Lung (tissue), 16 donors: ENCODE data around the gene SCGB1C2. TPM values are rescaled to one million over a fixed set of nuclear protein-coding genes. Genes with fewer than 3 reads are reported as not detected.
"Not testable (repeated sequence)": the region's sequence is repeated elsewhere in the genome, so short reads cannot be mapped to it uniquely, and the experiment has no call there.

Experiments used
- ATAC-seq: fragments of 200-7000 bp; cut with Tn5 transposase; one replicate; pipeline ENCODE4 v1.9.1; 2020; ENCODE audit warnings: moderate number of reproducible peaks; ENCODE audit not compliant: insufficient read depth, low FRiP score
- DNase-seq, 3 donors: peaks; one replicate each; pipeline ENCODE4 v3.0.0-alpha.2; 2013 to 2017
- H3K27ac ChIP-seq, 2 donors: one replicate each; pipeline ENCODE4 v1.5.1; 2013; ENCODE audit warnings: mild to moderate bottlenecking in 2 of 2, moderate library complexity in 2 of 2, control low read depth in 1 of 2, inconsistent platforms in 1 of 2, low read depth in 1 of 2, low read length in 1 of 2
- H3K27me3 ChIP-seq, 3 donors: one replicate each; pipeline ENCODE4 v1.5.1; 2013; ENCODE audit warnings: low read length in 2 of 3; ENCODE audit not compliant: control insufficient read depth in 3 of 3, insufficient read depth in 3 of 3
- H3K36me3 ChIP-seq, 4 donors: one replicate each; pipeline ENCODE4 v1.5.1; 2013; ENCODE audit warnings: low read length in 4 of 4, mild to moderate bottlenecking in 1 of 4, moderate library complexity in 1 of 4; ENCODE audit not compliant: control insufficient read depth in 4 of 4, insufficient read depth in 4 of 4
- H3K4me1 ChIP-seq, 5 donors: one replicate each; pipeline ENCODE4 v1.5.1; 2013; ENCODE audit warnings: low read length in 5 of 5, mild to moderate bottlenecking in 2 of 5, moderate library complexity in 1 of 5; ENCODE audit not compliant: control insufficient read depth in 5 of 5, insufficient read depth in 5 of 5
- H3K4me3 ChIP-seq: one replicate; pipeline ENCODE4 v1.5.1; 2013; ENCODE audit warnings: mild to moderate bottlenecking, control low read depth, moderate library complexity
- H3K9ac ChIP-seq, 2 donors: one replicate each; pipeline ENCODE4 v1.5.1; 2013; ENCODE audit warnings: low read length in 2 of 2, control low read depth in 1 of 2; ENCODE audit not compliant: insufficient read depth in 1 of 2
- H3K9me3 ChIP-seq, 4 donors: one replicate each; pipeline ENCODE4 v1.5.1; 2013; ENCODE audit warnings: low read length in 3 of 4, mild to moderate bottlenecking in 1 of 4, moderate library complexity in 1 of 4; ENCODE audit not compliant: control insufficient read depth in 4 of 4, insufficient read depth in 3 of 4
- WGBS, 2 donors: extraction: QIAGEN DNeasy Blood & Tissue Kit; methylation state at CpG; one replicate each; pipeline ENCODE4 v1.1.7; 2013; 5-methylcytosine and 5-hydroxymethylcytosine counted together
- long read RNA-seq, 5 donors: transcript quantifications; one replicate each; lab custom pipeline, GENCODE V29; 2026
- polyA plus RNA-seq, 2 donors: library from polyadenylated mRNA; stranded (reverse); fragments of 200-250 nt; gene quantifications; one replicate each; pipeline ENCODE4 v1.2.1, GENCODE V29; 2013
- total RNA-seq, 2 donors: library from RNA; depleted of rRNA in 1 of 2; stranded (reverse); fragments of >200 nt in 1 of 2; gene quantifications; one replicate each; pipeline ENCODE4 v1.2.1, GENCODE V29; 2014 to 2021
- TF ChIP-seq, protein P1 (sequence below): IDR thresholded peaks from 2 replicates; pipeline ENCODE4 v1.5.1; 2012; ENCODE audit warnings: mild to moderate bottlenecking; ENCODE audit errors: control extremely low read depth, extremely low read depth
- donor health status: control.
- donor health status: control.
- donor health status: Bipolar disorder and iron deficiency.
- donor health status: healthy.
- donor health status: DM: yes; HTN: yes; CAD: no.

The SCGB1C2 gene
- total RNA-seq (not detected), polyA plus RNA-seq (not detected)
- long read RNA-seq, donor 1, result 0 reads
- long read RNA-seq, donor 2, result 0 reads
- long read RNA-seq, donor 3, result 0 reads
- long read RNA-seq, donor 4, result 0 reads
- long read RNA-seq, donor 5, result 0 reads

DNA sequence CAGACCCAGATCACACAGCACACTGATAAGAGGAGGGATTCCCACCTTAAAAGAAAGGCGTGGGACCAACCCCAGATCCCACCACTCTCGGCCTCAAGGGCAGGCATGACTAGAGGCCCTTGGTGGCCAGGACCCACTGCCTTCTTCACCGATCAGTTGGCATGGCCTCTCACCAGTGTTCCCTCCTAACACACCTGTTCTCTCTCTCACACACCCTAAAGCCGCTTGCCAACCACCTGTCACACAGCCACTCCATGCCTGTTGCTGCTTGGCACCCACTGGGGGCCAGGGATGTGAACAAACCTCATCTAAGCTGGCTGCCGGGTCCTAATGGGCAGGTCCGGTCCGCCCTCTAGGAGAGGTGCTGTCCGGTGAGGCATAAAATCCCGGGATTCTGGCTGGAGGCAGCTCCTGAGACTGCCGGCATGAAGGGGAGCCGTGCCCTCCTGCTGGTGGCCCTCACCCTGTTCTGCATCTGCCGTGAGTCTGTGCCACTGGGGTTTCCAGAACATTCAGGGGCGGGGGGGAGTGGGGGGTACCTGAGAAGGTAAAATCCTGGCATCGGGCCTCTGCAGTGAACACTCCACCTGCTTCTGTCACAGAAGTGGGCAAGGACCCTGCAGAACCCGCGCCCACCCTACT is at the start of gene SCGB1C2:
Gene SCGB1C2 (plus strand): TSS at position 404 of the 642 bp plus-strand sequence. CDS start 22 bp downstream, at position 426.
- H3K9ac ChIP-seq, ATAC-seq, H3K27me3 ChIP-seq, H3K9me3 ChIP-seq, H3K4me3 ChIP-seq, DNase-seq, H3K36me3 ChIP-seq, H3K27ac ChIP-seq, H3K4me1 ChIP-seq: not testable (repeated sequence)
- 72 to 93% methylated on average over 3 to 9 of the region's 16 CpGs for WGBS, 2 donors

DNA sequence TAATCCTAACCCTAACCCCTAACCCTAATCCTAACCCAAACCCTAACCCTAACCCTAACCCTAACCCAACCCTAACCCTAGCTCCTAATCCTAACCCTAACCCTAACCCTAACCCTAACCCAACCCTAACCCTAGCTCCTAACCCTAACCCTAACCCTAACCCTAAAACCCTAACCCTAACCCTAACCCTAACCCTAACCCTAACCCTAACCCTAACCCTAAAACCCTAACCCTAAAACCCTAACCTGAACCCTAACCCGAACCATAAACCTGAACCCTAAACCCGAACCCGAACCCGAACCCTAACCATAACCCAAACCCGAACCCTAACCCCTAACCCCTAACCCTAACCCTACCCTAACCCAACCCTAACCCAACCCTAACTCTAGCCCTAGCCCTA is 24.3 kb upstream of the SCGB1C2 start:
- H3K9me3 ChIP-seq, H3K4me3 ChIP-seq, H3K27me3 ChIP-seq, H3K36me3 ChIP-seq, H3K9ac ChIP-seq, ATAC-seq, H3K4me1 ChIP-seq, H3K27ac ChIP-seq: not testable (repeated sequence)
- peak in 2 of 3 donors; percentile 2 to 11 for DNase-seq
- WGBS, 2 donors, result no CpG with 5 or more reads among the region's 5 CpGs

DNA sequence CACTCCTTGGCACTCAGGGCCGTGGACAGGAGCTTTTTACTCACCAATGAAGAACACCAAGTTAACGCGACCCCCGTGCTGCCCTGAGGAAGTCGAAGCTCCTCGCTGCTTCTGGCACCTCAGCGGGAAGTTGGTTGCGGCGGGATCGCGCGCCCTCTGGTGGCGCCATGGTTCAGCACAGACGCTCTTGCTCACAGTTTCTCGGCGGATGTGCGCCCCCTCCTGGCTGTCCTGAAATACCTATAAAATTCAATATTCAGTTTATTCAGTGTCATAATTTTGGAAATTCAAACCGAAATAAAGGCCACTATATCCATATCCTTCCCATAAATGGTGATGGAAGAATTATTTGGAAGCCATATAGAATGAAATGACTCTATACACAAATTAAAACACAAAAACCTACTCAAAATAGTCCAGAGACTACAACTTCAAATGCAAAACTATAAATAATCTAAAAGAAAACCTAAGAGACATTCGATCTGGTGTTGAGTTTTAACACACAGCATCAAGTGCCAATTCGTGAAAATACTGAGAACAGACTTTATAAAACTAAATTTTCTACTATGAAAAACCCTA is 18.9 kb upstream of the SCGB1C2 start:
- H3K9me3 ChIP-seq, H3K9ac ChIP-seq, H3K36me3 ChIP-seq, H3K27me3 ChIP-seq, H3K4me1 ChIP-seq, ATAC-seq, H3K4me3 ChIP-seq, H3K27ac ChIP-seq: not testable (repeated sequence)
- WGBS, 2 donors, result 1 to 2% methylated on average over 14 to 19 of the region's 20 CpGs
- TF ChIP-seq, protein P1, sequence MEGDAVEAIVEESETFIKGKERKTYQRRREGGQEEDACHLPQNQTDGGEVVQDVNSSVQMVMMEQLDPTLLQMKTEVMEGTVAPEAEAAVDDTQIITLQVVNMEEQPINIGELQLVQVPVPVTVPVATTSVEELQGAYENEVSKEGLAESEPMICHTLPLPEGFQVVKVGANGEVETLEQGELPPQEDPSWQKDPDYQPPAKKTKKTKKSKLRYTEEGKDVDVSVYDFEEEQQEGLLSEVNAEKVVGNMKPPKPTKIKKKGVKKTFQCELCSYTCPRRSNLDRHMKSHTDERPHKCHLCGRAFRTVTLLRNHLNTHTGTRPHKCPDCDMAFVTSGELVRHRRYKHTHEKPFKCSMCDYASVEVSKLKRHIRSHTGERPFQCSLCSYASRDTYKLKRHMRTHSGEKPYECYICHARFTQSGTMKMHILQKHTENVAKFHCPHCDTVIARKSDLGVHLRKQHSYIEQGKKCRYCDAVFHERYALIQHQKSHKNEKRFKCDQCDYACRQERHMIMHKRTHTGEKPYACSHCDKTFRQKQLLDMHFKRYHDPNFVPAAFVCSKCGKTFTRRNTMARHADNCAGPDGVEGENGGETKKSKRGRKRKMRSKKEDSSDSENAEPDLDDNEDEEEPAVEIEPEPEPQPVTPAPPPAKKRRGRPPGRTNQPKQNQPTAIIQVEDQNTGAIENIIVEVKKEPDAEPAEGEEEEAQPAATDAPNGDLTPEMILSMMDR, result peak; percentile 49
- peak in 2 of 3 donors; percentile 35 to 60 for DNase-seq

DNA sequence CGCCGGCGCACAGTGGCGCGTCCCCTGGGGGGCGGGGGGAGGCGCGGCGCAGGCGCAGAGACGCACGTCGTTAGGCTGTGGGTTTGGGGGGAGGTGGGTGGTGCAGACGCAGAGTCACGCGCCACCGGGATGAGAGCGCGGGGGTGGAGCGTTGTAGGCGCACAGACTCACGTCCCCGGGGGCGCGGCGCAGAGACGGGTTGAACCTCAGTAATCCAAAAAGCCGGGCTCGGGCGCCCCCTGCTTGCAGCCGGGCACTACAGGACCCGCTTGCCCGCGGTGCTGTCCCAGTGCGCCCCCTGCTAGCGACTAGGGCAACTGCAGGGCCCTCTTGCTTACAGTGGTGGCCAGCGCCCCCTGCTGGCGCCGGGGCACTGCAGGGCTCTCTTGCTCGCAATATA is 3.4 kb upstream of the SCGB1C2 start:
- not testable (repeated sequence) for DNase-seq, ATAC-seq, H3K9me3 ChIP-seq, H3K27ac ChIP-seq, H3K4me1 ChIP-seq, H3K4me3 ChIP-seq, H3K36me3 ChIP-seq, H3K27me3 ChIP-seq, H3K9ac ChIP-seq
- whole genome bisulfite sequencing, 2 donors, result 87 to 96% methylated on average over 13 to 20 of the region's 40 CpGs

DNA sequence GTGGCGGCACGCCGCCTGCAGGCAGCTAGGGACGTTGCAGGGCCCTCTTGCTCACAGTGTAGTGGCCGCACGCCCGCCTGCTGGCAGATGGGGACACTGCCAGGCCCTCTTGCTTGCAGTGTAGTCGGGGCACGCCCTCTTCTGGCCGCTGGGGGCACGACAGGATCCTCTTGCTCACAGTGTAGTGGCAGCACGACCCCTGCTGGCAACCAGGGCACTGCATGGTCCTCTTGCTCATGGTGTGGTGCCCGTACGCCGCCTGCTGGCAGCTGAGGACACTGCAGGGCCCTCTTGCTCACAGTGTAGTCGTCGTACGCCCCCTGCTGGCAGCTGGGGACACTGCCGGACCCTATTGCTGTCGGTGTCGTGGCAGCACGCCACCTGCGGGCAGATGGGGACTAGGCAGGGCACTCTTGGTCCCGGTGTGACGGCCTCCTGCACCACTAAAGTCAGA is 3.0 kb upstream of the SCGB1C2 start:
- H3K4me1 ChIP-seq, H3K27me3 ChIP-seq, H3K27ac ChIP-seq, DNase-seq, H3K9me3 ChIP-seq, H3K36me3 ChIP-seq, H3K9ac ChIP-seq, H3K4me3 ChIP-seq: not testable (repeated sequence)
- peak; percentile 66 for ATAC-seq
- WGBS, 2 donors, result 67 to 85% methylated on average over 9 to 13 of the region's 25 CpGs

DNA sequence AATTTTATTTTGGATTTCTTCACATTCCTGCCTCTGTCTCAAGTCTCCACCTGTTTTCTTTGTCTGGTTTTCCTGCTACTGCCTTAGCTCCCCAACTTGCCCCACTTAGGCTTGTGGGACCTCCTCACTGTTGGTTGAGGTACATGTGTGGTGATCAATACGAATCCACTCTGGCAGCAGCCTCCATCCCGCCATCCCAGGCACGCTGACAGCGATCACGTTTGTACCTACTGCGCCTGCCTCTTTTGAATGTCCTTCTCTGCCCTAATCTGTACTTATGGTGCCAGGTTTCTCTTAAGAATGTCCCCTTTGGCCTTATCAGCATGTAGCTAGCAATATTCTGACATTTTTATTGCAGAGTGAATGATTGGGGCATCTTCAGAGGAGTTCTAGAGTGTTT is 2.3 kb upstream of the SCGB1C2 start:
- not testable (repeated sequence) for H3K36me3 ChIP-seq, ATAC-seq, H3K27ac ChIP-seq, H3K9ac ChIP-seq, H3K27me3 ChIP-seq, H3K4me3 ChIP-seq, DNase-seq, H3K9me3 ChIP-seq, H3K4me1 ChIP-seq
- WGBS, 2 donors, result 78 to 84% methylated on average over 6 of the region's 6 CpGs

DNA sequence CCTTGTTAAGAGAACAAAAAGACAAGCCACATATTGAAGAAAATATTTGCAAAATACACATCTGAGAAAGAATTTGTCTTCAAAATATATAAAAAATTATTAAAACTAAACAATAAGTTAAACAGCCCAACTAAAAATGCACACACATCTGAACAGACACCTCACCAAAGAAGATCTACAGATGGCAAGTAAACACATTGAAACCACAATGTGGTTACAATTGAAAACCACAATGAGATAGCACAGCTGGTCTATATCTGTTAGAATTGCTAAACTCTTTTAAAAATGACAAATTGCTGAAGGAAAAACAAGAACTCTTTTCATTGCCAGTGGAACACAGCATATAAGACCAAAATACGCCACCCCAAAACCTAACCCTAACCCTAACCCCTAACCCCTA is 1.5 kb upstream of the SCGB1C2 start:
- H3K9me3 ChIP-seq, DNase-seq, H3K9ac ChIP-seq, H3K27me3 ChIP-seq, ATAC-seq, H3K27ac ChIP-seq, H3K36me3 ChIP-seq, H3K4me1 ChIP-seq, H3K4me3 ChIP-seq: not testable (repeated sequence)
- WGBS, 2 donors, result no CpG with 5 or more reads among the region's 1 CpG
